NCI-H2029 (cell line): ENCODE data around the gene MCM3.
A peak's percentile ranks its signal among the peaks of the same experiment; 100 is the strongest.

Experiments used
- DNase-seq: peaks from one replicate; lab custom pipeline; 2025; lab: John Stamatoyannopoulos, UW

Gene MCM3

DNA sequence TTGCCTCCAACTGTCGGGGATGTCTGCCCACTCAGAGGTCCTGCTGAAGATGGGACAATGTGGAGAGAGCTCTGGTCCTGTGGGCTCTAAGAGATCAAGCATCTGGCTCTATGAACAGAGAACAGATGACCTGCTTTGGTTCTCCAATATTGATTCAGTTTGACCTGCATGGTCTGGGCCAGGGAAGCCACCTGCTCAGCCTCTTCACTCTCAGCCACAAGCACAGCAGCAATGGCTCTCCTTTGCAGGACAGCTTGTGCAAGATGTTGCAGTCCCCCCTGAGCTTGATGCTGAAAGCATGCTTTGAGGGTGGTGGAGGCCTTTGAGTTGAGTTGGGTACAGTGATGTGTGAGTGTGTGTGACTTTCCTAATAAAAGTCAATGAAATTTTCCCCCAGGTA lies 18.6 kb upstream of the MCM3 start:
- DNase-seq: no peak

DNA sequence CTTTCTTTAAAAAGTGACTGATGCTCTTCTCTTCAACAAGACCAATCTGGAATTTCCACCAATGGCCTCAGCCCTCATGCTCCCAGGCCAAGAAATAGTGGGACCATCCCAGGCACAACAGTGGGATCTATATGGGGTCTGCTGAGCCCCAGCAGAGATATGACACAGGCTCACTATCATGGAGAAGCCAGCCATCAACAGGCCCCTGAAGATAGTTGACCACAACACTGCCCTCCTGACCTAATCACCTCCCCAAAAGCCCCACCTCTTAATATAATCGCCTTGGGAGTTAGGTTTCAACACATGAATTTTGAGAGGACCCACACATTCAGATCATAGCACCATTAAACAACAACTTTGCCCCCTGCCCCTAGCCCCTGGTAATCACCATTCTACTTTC lies 16.8 kb upstream of the MCM3 start:
- no peak for DNase-seq

DNA sequence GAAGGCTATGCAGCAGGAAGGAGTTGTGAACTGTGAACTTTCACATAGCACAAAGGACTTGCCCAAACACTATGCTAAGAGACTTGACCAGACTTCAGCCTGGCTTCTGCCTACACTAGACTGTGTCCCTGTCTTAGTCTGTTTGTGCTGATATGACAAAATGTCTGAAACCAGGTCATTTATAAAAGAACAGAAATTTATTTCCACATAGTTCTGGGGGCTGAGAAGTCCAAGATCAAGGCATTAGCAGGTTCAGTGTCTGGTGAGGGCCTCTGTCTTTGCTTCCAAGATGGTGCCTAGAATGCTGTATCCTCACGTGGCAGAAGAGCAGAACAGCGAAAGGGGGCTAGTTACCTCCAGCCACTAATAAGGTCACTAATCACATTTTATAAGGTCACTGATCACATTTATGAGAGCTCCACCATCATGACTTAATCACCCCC lies 16.0 kb upstream of the MCM3 start:
- DNase-seq: no peak

DNA sequence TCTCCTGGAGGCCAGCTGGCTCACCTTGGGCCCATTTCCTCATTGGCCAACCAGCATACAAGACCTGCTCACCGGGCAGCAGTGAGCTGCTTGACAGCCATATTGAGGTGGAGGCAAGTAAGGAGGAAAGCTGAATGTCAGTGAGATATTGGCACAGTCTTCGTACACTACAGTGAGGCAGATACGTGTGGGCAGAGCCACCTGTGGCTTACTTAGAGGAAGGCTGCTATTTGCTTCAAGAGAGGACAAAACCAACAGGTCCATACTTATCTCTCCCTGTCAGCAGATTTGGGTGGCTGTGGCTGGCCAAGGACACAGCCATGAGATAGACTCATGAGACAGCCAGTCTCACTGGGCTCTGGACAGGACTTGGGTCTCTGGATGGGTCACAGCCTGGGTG lies 15.1 kb upstream of the MCM3 start:
- DNase-seq: no peak

DNA sequence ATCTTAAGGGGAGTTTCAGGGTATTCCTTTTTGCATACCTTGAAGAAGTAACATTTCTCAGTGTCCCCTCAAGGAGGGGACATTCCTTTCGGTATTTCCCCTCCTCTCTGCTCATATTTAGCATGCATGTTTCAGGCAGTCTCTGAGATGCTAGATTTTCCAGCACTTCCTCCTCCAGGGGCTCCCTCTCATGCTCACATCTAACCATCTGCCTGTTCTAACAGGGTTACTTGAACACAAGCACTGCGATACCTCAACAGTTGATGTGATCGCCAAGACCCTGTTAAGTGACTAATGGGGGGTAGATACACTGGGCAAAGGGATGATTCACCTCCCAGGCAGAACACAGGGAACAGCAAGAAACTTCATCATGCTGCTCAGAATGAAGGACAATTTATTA lies 12.9 kb upstream of the MCM3 start:
- no peak for DNase-seq

DNA sequence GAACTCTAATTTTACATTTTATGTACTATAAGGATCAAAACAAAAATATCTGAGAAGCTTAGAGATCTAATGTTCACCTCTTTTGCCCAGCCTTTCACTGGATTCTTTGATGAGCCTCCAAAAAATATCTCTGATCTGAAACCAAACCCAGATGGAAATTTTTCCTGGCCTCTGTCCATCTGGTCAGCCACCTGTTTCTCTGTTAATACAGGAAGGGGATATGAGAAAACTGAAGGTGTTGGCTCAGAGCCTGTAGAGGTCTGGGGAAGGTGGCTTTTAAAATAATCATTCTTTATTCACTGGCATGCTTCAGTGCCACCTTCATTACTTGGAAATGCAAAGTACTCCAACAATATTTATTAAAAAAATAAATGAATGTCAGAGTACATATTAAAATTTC lies 8.5 kb upstream of the MCM3 start:
- DNase-seq: peak; percentile 53

DNA sequence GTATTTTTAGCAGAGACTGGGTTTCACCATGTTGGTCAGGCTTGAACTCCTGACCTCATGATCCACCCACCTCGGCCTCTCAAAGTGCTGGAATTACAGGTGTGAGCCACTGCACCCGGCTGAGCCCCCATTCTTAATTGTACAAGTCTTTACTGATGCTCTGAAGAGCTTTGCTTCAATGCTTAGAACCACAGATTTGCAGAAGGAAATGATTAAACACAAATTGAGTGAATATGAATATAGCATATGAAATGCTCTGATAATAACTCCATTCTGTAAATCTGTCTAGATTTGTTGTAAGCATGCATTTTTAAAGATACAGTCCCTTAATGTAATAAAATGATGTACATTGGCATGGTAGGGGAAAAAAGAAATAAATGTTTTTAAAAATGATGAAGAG lies 4.3 kb upstream of the MCM3 start:
- no peak for DNase-seq

DNA sequence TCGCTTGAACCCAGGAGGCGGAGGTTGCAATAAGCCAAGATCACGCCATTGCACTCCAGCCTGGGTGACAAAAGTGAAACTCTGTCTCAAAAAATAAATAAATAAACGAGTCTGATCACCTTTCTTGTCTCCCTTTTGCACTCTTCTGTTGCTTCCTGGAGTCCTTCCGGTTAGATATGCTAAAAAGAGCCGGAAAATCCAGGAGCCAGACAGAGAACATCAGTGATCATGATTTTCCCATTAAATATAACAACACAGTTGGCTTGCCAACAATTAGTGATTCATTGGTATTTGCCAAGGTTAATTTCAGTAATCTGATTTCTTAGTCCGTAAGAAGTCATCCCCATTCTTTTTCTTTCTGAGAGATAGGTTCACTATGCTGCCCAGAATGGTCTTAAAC lies 3.7 kb upstream of the MCM3 start:
- no peak for DNase-seq

DNA sequence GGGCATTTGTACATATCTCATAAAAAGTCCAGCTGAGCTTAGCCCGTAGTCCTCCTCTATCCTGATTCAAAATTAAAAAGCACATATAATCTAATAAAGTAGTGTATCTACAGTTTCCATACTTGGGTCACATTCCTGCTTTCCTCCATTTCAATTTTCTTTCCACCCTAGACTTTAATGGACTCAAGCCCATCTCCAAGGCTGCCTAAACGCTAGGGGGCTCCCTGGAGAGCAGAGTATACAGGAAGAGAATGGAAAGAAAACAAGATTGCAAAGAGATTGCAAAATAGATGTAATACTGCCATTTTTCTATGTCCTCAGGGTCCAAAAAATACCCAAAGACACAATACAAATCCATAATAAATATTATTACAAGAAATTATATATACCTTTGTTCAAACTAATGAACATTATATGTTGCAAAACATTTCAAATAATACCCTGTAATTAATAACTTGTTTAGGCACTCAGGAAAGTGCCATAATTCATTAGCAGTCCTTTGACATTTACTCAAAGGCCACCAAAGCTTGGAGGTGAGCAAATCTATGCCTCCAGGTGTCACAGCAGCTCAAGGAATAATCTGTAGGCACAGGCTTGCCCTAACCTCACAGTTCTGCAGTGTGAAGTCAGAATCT lies 2.4 kb upstream of the MCM3 start:
- peak; percentile 48 for DNase-seq

DNA sequence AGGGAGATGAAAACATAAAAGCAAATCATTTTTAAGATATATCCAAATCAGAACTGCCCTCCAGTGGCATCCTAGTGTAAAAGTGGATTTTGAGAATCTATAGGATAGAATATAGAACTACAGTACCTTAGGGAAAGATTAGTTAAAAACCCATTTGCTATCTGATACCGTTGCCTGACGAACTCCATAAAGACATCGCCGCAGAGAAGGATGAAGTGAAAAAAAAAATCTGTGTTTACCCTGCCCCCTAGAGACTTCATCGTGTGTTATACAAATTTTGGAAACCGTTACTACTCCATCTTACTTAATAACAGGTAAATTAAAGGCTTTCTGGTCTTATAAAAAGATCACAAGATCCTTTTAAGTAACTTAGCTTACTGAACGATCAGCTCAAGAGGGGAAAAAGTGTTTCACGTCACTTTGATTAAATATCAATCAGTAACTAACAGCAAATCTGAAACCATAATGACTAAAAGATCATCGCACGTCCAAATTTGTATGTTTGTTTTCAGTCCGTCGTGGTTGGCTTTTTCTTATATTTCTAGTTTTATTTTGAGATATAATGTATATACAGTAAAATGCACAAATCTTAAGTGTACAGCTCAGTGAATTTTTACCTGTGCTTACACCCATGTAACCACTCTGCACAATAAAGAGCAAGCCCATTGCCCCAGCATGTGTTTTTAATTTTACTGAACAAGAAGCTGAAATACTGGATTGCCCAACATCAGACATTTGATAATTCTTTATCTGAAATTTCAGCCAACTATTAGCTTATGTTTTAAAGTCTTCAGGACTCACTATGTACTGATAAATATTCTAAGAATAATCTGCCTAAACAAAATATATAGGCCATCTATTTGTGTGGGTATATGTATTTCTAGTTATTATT lies 881 bp upstream of the MCM3 start:
- DNase-seq: no peak

DNA sequence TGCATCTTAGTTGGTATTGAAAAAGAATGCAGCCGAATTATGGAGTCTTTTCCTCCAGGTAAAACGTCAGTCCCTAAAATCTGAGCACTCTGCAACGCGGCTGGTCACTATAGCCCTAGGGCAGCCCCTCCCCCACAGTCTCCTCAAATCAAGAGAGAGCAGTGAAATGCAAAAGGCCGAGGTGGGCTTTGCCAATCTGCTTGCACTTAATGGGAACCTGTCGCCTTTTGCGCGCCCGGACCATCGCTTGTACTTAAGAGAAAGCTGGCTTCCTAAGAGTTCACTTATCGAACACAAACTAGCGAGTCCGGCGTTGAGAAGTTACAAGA lies 447 bp downstream of the MCM3 start:
- DNase-seq: peak; percentile 37

DNA sequence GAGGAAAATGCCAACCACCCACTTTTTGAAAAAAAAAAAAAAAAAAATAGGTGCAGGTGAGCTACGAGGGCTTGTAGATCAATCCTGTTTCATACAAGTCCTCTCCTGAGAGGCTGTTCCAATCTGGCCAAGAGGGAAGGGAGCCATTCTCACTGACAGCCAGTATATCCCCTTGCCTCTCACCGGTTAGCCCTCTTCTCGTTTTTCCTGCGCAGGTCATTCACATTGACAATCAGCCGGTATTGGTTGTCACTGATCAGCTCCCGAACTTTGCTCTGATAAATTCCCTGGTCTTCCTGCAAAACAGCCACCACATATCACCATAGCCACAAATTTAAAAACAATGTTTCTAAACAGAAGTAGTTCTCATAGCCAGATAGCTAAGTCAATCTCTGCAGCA lies 1.4 kb downstream of the MCM3 start:
- DNase-seq: no peak

DNA sequence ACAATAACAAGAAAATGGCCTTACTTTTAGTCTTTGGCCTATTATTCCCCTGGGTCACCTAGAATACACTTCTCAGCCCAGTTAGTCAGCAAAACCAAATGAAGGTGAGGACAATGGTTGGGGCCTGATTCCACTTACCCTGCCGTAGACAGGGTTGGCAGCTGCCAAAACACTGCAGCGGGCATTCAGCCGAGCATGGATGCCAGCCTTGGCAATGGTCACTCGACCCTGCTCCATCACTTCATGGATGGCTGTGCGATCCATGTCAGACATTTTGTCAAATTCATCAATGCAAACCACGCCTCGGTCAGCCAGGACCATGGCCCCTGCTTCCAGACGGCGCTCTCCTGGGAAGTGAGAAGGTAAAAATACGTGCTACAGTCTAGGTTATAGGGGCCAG lies 8.4 kb downstream of the MCM3 start:
- no peak for DNase-seq

DNA sequence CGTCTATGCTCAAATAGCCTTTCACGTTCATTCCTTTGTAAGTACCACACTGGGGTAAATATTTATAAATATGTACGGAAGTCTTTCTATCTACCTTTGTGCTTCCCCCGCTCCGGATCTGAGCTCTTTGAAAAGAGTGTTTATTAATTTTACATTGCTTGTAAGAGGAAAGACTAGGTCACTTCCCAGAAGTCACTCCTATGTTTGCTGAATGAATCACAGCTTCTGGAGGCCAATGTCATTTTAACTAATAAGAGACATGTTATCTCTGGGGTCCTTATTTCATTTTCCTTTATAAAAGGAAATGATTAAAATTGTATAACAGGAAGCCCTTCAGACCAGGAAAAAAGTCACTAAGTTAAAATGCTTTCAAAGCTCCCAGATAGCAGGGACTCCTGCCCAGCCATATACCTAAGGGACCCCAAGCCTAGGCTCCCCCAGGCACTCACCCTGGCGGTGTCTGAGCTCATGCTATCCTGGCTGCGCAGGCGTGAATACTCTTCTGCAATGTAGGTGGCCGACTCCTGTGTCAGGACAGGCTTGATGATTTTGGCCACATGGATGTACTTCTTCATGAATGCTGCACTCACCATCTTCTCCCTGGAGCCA lies 12.6 kb downstream of the MCM3 start:
- no peak for DNase-seq

DNA sequence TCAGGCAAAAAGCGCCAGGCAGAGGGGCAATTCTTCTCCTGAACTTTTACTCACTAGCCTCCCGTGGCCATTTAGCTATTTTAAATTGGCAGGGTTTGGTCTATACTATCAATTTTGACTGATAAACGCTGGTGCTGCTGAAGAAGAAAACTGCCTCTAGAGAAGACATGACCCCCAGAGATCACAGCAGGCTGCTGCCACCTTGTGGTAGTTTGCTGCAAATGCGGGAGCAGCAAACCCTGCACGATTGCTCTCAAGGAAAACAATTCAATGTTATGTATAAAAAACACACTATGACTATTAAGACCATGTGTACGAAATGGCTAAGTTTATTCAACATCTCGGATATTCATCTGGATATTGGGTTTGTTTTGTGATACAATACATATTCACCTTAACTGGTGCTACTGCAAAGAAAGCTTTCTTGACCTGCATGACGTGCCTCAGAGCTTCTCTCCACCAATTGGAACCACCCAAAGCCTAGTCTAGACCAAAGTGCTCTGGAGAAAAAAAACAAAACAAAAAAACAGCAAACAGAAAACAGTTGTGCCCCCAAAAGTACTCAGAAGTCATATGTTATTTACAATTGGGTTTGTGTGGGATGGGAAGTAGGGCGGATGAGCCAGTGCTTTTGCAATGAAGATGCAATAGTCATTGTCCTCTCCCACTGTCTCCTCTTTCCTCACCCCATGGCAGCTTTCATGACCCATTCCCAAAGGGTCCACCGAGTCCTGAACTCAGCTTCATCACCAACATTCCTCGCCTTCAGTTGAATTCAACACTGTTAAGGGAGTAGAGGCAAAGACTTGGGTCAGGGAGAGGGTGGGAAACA lies 20.6 kb downstream of the MCM3 start:
- peak; percentile 6 for DNase-seq

DNA sequence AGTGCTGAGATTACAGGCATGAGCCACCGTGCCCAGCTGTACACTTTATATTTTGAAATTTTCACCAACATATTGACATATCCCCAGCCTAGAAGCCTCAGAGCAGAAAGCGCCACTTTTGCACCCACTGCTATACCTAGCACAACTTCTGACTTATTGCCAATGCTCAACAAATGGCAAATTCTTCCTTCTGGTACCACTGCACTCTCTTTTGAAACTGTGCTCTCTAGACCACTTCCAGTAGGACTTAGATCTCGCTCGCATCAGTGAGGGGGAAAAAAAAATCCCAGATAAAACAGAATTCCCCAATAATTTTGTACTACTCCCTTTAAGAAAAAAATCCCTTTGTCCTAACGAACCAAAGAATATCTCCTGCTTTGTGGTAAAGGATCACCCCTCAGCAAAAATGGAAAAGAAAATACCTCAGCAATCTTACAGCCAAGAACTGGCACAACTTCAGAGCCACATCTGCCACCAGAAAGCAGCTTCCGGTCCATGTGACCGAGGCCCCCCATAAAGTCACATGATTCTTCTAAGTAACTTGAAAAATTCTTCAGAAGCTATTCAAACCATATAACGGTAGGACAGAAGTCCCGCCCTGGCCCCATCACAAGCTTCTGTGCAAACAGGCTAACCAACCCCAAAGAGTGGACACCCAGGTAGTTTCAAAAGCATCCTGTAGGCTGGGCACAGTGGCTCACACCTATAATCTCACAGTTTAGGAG lies 21.8 kb downstream of the MCM3 start:
- no peak for DNase-seq

DNA sequence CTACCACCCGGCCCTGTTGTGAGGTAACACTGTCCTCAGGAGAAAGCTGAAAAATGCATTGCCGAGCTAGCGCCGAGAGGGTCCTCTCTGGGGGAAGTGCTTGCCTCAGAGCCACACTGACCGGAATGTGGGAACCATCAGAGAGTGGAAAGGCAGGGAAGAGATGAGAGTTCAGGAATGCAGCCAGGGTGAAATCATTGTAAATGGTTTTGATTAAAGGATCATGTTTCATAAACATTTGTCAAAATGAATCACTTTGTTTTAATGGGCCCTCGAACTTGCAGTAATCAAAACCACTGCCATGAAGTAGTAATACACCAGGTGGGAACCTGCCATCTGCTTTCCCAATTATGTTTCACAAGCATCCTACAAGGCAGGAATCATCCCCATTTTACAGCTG lies 23.3 kb downstream of the MCM3 start:
- DNase-seq: no peak

DNA sequence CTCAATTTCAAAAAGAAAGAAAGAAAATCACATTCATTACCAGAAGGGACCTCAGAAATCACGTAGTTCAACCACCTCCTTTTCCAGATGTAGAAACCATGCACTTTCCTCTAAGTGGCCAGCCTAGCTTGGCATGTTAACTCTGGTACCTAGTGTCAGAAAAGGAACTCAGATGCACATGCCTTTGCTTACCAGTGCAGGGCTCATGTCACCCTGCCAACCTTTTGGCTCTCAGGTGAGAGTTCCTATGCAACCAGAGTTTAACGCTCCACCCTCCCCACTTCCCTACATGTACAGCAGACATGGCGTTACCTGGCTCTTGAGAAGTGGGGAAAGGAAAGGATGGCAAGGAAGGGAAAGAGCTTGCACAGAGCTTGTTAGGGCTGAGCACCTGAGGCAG lies 23.9 kb downstream of the MCM3 start:
- no peak for DNase-seq

DNA sequence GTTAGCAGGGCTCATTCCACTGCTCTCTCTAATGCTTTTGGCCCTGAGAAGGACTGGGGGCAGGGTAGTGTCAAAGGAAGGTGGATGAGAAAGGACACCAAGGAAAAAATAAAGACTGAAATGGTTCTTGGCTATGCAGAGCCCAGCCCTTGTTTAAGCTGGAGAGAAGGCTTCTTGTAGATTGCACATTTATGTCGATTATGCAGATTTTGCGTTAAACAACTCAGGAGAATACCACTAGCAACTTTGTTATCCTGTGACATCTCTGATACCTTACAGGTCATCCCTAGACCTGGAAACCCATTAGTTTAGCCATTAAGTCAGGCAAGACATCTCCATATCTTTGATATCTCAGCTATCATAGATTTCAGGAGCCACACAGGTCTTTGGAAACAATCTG lies 29.1 kb downstream of the MCM3 start:
- no peak for DNase-seq

DNA sequence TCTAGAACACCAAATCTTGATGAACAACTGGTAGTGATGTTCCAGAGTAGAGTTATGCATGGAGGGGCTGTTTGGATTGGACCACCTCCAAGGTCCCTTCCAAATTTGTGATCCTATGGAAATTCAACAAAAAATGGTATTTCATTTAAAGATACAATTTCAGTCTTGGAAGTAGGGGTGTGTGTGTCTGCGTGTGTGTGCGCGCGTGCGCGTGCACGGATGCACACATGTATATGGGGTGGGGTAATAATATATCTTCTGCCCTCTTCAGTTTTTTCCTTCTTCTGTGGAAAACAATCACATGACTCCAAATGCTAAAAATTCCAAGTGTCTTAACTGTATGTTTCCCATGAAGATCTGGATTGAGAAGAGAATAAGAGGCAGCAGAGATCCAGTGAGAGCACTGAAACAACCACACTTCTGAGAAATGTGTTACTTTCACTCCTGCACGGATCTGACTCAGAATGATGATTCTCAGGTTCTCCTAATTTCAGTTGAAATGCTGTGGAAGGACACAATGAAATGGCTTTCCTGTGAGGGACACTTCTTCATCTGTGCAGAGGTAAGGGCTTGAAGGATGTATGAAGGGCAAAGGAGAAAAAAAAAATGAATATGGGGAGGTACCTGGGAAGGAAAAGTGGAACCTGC lies 29.7 kb downstream of the MCM3 start:
- DNase-seq: no peak

DNA sequence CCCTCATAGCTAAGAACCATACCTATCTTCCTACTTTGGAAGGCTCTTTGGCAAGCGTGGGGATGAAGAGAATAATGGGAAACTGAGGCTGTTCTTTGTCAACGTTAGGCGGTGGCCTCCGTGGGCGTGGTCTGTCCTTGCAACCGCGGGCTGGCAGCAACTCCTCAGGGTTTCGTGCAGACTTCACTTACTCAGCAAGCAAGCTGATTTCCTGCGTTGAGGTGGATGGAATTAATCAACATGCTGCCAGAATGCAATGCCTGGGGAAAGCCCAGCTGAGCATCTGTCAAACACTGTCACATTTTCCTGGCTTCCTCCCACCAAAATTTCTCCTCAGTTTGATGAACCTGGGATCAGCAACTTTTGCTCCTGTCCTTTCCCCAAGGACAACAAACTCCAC lies 31.0 kb downstream of the MCM3 start:
- DNase-seq: no peak
